Thoracic aorta (tissue), 2 donors: ENCODE data around the gene ADA. TPM values are rescaled to one million over a fixed set of nuclear protein-coding genes. Genes with fewer than 3 reads are reported as not detected.

Experiments used
- ATAC-seq: fragments of 150-250 bp; one replicate; pipeline ENCODE4 v1.8.0; 2017; ENCODE audit warnings: low read depth; ENCODE audit not compliant: insufficient number of reproducible peaks, low FRiP score
- DNase-seq: peaks from one replicate; pipeline ENCODE4 v3.0.0-alpha.2; 2020; ENCODE audit warnings: low spot score
- H3K27ac ChIP-seq, 2 donors: fragments of 200-600 bp; sonication (generic); 1 replicate in 1 of 2; 2 replicates in 1 of 2; pipeline ENCODE4 v1.5.1; 2016; ENCODE audit warnings: mild to moderate bottlenecking in 2 of 2, moderate library complexity in 2 of 2
- H3K27me3 ChIP-seq: fragments of 200-600 bp; sonication (generic); replicated peaks from 2 replicates; pipeline ENCODE4 v1.6.0; 2016; ENCODE audit warnings: mild to moderate bottlenecking; ENCODE audit not compliant: insufficient read depth
- H3K36me3 ChIP-seq: fragments of 200-600 bp; sonication (generic); one replicate; pipeline ENCODE4 v1.5.1; 2016
- H3K4me1 ChIP-seq, 2 donors: fragments of 200-600 bp; sonication (generic); 1 replicate in 1 of 2; 2 replicates in 1 of 2; pipeline versions ENCODE4 v1.5.1 to v1.6.0; 2016; ENCODE audit warnings: low read depth in 2 of 2, mild to moderate bottlenecking in 1 of 2; ENCODE audit not compliant: control insufficient read depth in 1 of 2
- H3K4me3 ChIP-seq: fragments of 200-600 bp; sonication (generic); 2 replicates; pipeline ENCODE4 v1.5.1; 2016; ENCODE audit warnings: mild to moderate bottlenecking
- H3K9me3 ChIP-seq: fragments of 200-600 bp; sonication (generic); 2 replicates; pipeline ENCODE4 v1.5.1; 2016
- CTCF ChIP-seq: fragments of 200-600 bp; sonication (generic); IDR thresholded peaks from one replicate; pipeline ENCODE4 v1.5.1; 2019; ENCODE audit warnings: antibody characterized with exemption
- total RNA-seq, 2 donors: library from RNA; depleted of rRNA; stranded (reverse); fragments of >200 nt; gene quantifications; one replicate each; pipeline versions ENCODE4 v1.1.0 to v1.2.3, GENCODE V29; 2016

ADA gene
- total RNA-seq, 2 donors from 2014 or later, result 8.1 to 20.6 TPM

- Histone ChIP-seq H3K4me1 (no peaks in the 10 kb centered on the region), H3K4me3 (no peak overlapping the region), H3K27me3 (no peaks in the 10 kb centered on the region), H3K36me3 (no peaks in the 10 kb centered on the region), H3K27ac (no peak overlapping the region), H3K9me3 (no peaks in the 10 kb centered on the region)
- DNase-seq (no peak), ATAC-seq (no peak)
- TF ChIP-seq CTCF, result no peak
Observed at GRCh38 chr20:44633187-44633810, 18.2 kb downstream of the ADA start.

- no peak for TF ChIP-seq CTCF
- Histone ChIP-seq H3K4me1 (no peaks in the 10 kb centered on the region), H3K27ac (no peak overlapping the region), H3K4me3 (no peak overlapping the region), H3K36me3 (no peaks in the 10 kb centered on the region), H3K27me3 (no peaks in the 10 kb centered on the region), H3K9me3 (no peaks in the 10 kb centered on the region)
- DNase-seq (no peak), ATAC-seq (no peak)
Observed at GRCh38 chr20:44632103-44632752, 19.3 kb downstream of the ADA start.

DNA sequence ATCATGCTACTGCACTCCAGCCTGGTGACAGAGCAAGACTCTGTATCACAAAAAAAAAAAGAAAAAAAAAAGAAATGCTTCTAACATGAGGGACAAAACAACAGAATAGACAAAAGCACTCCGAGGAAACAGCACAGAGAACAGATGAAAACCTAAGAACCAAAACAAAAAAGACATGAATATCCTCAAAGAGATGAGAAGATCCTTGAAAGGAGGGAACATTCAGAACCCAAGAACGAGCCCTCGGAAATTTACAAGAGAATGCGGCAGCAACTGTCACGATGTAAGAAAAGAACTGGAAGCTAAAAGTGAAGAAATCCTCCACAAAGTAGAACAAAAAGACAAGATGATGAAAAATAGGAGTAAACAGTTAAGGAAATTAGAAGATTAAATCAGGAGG is 21.2 kb downstream of the ADA start:
- no peak for TF ChIP-seq CTCF
- Histone ChIP-seq H3K9me3 (no peaks in the 10 kb centered on the region), H3K27me3 (no peaks in the 10 kb centered on the region), H3K36me3 (no peaks in the 10 kb centered on the region), H3K4me3 (no peak overlapping the region), H3K27ac (no peak overlapping the region), H3K4me1 (no peaks in the 10 kb centered on the region)
- ATAC-seq (no peak), DNase-seq (no peak)

- no peaks in the 10 kb centered on the region for H3K4me1 ChIP-seq
- no peaks in the 10 kb centered on the region for H3K9me3 ChIP-seq
- DNase-seq (no peak), ATAC-seq (no peak)
- no peaks in the 10 kb centered on the region for H3K27me3 ChIP-seq
- TF ChIP-seq CTCF, result no peak
- H3K4me3 ChIP-seq, result no peak overlapping the region
- no peaks in the 10 kb centered on the region for H3K36me3 ChIP-seq
- H3K27ac ChIP-seq, result no peak overlapping the region
Observed at GRCh38 chr20:44629542-44629941, 22.0 kb downstream of the ADA start.

GRCh38 chr20:44629017-44629385 is 22.5 kb downstream of the ADA start:
- Histone ChIP-seq H3K27ac (no peak overlapping the region), H3K9me3 (no peaks in the 10 kb centered on the region), H3K4me1 (no peaks in the 10 kb centered on the region), H3K4me3 (no peak overlapping the region), H3K36me3 (no peaks in the 10 kb centered on the region), H3K27me3 (no peaks in the 10 kb centered on the region)
- ATAC-seq, result no peak
- no peak for TF ChIP-seq CTCF
- DNase-seq, result no peak
